ENCODE measurements around the gene QRICH1.

DNA sequence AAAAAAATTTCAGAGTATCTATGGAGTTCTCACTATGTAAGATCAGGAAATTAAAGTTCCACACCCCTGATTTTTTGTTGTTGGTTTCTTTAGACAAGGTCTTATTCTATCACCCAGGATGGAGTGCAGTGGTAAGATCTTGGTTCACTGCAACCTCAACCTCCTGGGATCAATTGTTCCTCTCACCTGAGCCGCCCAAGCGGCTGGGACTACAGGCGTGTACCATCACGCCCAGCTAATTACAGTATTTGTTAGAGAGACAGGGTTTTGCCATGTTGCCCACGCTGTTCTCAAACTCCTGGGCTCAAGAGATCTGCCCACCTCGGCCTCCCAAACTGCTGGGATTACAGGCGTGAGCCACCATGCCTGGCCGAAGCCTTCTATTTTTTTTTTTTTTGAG lies 12.4 kb downstream of the QRICH1 start:
- TF ChIP-seq CTCF (conservative IDR thresholded peaks at IDR 0.05) (no peak), ZFX (IDR thresholded peaks at IDR 0.05) (no peak)

All from C4-2B (cell line).